Non-pigmented ciliary epithelial cell (primary cell): ENCODE results near the gene CGREF1.
"Not testable (repeated sequence)": the region's sequence is repeated elsewhere in the genome, so short reads cannot be mapped to it uniquely, and the experiment has no call there.

Experiments
- DNase-seq: peaks from one replicate; pipeline ENCODE4 v3.0.0-alpha.2; 2010; ENCODE audit warnings: low read depth

The CGREF1 gene

DNA sequence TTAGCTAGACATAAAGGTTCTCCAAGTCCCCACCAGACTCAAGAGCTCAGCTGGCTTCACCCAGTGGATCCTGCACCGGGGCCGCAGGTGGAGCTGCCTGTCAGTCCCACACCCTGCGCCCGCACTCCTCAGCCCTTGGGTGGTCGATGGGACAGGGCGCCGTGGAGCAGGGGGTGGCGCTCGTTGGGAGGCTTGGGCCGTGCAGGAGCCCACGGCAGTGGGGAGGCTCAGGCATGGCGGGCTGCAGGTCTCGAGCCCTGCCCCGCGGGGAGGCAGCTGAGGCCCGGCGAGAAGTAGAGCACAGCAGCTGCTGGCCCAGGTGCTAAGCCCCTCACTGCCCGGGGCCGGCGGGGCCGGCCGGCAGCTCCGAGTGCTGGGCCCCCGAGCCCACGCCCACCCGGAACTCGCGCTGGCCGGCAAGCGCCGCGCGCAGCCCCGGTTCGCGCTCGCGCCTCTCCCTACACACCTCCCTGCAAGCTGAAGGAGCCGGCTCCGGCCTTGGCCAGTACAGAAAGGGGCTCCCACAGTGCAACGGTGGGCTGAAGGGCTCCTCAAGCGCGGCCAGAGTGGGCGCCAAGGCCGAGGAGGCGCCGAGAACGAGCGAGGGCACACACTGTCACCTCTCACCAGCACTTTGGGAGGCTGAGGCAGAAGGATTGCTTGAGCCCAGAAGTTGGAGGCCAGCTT, 7.4 kb downstream of the CGREF1 start:
- not testable (repeated sequence) for DNase-seq

GRCh38 chr2:27110603-27111352, 8.2 kb downstream of the CGREF1 start:
- DNase-seq, result not testable (repeated sequence)

- DNase-seq, result no peak
Observed at GRCh38 chr2:27109083-27109482, 9.8 kb downstream of the CGREF1 start.

DNA sequence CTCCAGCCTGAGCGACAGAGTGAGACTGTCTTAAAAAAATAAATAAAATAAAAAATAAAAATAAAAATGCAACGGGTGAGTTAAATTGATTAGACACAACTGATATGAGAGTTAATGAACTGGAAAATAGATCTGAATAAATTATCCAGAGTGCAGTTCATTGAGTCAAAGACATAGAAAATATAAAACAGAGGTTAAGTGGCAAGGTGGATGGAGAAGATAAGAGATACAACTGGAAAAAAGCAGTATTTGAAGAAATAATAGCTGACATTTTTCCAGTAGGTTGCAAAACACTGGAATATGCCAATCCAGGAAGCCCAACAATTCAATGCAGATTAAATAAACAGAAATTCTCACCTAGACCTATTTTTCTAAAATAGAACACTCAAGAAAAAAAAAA, 10.7 kb downstream of the CGREF1 start:
- no peak for DNase-seq

DNA sequence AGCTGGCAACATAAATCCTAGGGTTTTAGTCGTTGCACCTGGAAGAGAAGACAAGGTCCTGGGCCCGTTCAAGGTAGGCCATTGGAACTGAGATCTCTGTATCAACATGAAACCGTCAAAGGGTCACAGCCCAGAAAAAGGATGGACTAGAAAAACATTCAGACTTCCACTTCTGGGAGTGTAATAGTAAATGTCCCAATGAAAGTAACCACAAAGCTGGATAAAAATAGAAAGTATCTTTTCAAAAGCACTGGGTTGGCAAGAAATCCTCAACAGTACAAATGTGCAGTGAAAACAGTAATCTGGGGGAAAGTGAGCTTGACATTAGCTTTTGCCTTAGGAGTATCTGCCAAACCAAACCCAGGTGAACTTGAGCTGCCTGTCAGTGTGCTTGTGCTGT, 12.9 kb downstream of the CGREF1 start:
- DNase-seq, result no peak

GRCh38 chr2:27102329-27102728, 16.6 kb downstream of the CGREF1 start:
- DNase-seq, result no peak

DNA sequence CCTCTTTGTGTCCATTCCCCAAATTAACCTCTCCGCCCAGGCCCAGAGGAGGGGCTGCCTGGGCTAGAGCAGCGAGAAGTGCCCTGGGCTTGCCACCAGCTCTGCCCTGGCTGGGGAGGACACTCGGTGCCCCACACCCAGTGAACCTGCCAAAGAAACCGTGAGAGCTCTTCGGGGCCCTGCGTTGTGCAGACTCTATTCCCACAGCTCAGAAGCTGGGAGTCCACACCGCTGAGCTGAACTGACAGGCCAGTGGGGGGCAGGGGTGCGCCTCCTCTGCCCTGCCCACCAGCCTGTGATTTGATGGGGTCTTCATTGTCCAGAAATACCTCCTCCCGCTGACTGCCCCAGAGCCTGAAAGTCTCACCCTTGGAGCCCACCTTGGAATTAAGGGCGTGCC, 18.9 kb downstream of the CGREF1 start:
- DNase-seq, result no peak

DNA sequence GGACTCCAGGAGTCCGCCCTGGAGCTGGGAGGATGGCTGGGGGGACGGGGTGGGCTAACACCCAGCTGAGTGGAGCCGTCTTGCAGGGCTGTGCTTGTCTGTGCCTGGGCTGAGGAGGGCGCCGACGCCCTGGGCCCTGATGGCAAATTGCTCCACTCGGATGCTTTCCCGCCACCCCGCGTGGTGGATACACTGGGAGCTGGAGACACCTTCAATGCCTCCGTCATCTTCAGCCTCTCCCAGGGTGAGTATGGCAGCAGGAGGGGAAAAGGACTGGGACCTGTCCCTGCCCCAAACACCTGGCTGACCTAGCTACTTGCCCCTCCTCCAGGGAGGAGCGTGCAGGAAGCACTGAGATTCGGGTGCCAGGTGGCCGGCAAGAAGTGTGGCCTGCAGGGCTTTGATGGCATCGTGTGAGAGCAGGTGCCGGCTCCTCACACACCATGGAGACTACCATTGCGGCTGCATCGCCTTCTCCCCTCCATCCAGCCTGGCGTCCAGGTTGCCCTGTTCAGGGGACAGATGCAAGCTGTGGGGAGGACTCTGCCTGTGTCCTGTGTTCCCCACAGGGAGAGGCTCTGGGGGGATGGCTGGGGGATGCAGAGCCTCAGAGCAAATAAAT, 19.5 kb downstream of the CGREF1 start:
- no peak for DNase-seq

GRCh38 chr2:27097341-27097740, 21.6 kb downstream of the CGREF1 start:
- DNase-seq, result no peak

GRCh38 chr2:27096748-27097297, 22.1 kb downstream of the CGREF1 start:
- DNase-seq, result no peak

DNA sequence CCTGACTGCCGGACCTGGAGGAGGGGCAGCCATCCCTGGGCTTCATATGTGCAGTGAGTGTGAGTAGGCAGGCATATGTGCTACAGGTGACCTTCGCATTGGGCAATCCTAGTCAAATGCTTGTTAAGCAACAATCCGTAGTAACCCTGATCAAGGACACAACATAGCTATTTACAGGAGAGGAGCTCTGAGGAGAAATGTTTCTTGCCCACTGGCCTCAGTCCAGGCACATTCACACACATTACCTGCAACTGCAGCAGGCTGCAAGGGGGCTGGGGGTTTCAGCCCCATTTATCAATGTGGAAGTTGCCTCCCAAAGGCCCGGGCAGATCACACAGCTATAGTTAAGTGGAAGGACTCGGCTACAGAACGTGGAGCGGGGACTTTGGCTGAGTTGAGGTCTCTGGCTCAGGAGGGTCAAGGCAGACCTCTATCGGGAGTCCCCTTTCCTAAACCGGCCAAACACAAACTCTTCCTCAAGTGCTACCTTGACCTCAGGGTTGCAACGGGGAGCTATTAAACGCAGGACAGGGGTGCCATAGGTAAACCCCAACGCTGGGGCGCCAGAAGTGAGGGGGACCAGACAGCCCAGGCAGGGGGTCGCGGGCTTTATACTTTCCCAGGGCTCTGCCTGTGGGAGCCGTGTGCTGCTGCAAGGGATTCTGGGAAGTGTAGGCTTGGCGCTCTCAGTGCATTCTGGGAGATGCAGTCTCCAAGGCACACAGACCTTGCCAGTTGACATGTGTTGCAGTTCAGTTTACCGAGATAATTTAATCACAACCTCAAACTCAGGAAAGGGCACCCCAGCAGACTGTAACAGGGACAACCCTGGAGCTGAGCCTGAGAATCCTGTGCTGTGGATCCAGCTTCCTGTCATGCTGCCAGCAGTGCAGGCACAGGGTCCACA, 22.9 kb downstream of the CGREF1 start:
- DNase-seq, result no peak

DNA sequence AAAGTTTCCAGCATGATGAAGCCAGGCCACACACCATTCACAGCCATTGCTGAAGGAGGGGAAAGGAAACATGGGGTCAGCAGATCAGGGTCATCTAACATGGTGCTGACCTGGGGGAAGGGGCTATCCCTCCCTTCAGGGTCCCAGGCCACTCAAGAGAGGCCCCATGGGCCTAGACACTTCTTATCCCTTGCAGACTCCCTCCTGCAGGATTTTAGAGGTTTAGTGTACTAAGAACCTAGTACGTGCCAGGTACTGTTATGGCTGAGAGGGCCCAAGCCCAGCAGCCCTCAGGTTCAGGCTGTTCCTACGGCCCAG, 23.5 kb downstream of the CGREF1 start:
- no peak for DNase-seq

- DNase-seq, result no peak
Observed at GRCh38 chr2:27094353-27094984, 24.5 kb downstream of the CGREF1 start.

DNA sequence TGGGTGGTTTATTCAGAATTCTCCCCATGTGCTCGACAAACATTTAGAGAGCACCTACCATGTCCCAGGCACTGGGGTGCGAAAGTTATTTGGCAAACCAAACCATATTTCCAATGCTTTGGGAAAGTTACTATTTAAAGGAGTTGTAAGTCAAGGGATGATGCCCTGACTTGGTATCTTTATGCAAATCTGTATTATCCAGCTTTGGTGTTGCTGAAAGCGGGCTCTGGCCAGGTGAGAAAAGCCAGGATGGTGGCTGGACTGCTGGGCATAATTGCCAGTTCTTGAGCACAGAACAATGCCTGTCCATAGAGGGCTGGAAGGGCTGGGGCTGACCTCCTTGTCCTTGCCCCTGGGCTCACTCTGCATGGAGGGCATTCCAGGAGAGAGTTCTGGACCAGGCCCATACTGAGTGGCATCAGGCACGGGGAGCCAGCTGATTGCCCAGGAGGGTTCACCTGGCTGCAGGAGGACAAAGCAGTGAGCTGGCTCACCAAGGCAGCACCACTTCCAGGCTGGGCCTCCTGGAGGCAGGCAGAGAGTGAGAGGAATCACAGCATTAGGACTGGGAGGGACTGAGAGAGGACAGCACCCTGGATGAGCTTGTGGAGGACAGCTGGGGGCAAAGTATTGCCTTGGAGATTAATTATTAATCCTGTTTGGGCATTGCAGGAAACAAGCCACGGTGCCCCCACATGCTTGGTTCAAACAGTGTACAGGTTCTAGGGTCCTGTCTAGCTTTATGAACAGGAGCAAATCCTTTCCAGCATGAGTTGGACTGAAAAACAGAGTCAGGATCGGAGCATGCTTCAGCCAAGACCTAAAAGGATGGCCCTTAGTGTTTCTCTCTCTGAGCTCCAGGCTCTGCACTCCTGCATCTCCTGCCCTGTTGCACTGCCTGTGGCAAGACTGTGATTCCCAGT, 25.2 kb downstream of the CGREF1 start:
- no peak for DNase-seq

- no peak for DNase-seq
Observed at GRCh38 chr2:27092696-27093429, 26.1 kb downstream of the CGREF1 start.

GRCh38 chr2:27091746-27092695, 26.9 kb downstream of the CGREF1 start:
- DNase-seq, result no peak

GRCh38 chr2:27089111-27089954, 29.6 kb downstream of the CGREF1 start:
- DNase-seq, result no peak

- DNase-seq, result no peak
Observed at GRCh38 chr2:27088634-27089033, 30.3 kb downstream of the CGREF1 start.
